ENCODE measurements around the gene MUC4.
"Not testable (repeated sequence)": the region's sequence is repeated elsewhere in the genome, so short reads cannot be mapped to it uniquely, and the experiment has no call there.

Gene MUC4

GRCh38 chr3:195836476-195837135, 24.9 kb upstream of the MUC4 start:
- no peak for FAIRE-seq

- no peak for FAIRE-seq
Measured at GRCh38 chr3:195835791-195836190, 24.1 kb upstream of the MUC4 start.

- no peak for FAIRE-seq
Measured at GRCh38 chr3:195834675-195835583, 23.2 kb upstream of the MUC4 start.

GRCh38 chr3:195829897-195830254, 18.1 kb upstream of the MUC4 start:
- FAIRE-seq = no peak

GRCh38 chr3:195828762-195829161, 17.0 kb upstream of the MUC4 start:
- no peak for FAIRE-seq

GRCh38 chr3:195825857-195826804, 14.4 kb upstream of the MUC4 start:
- no peak for FAIRE-seq

- no peak for FAIRE-seq
Measured at GRCh38 chr3:195825191-195825588, 13.5 kb upstream of the MUC4 start.

- not testable (repeated sequence) for FAIRE-seq
Measured at GRCh38 chr3:195824425-195825190, 12.9 kb upstream of the MUC4 start.

- FAIRE-seq = no peak
Measured at GRCh38 chr3:195823999-195824398, 12.3 kb upstream of the MUC4 start.

- no peak for FAIRE-seq
Measured at GRCh38 chr3:195823280-195823679, 11.6 kb upstream of the MUC4 start.

GRCh38 chr3:195822131-195822696, 10.5 kb upstream of the MUC4 start:
- FAIRE-seq = no peak

GRCh38 chr3:195821403-195822130, 9.8 kb upstream of the MUC4 start:
- no peak for FAIRE-seq

- FAIRE-seq = no peak
Measured at GRCh38 chr3:195820901-195821300, 9.2 kb upstream of the MUC4 start.

- FAIRE-seq = no peak
Measured at GRCh38 chr3:195820186-195820585, 8.5 kb upstream of the MUC4 start.

- no peak for FAIRE-seq
Measured at GRCh38 chr3:195818301-195818700, 6.6 kb upstream of the MUC4 start.

- FAIRE-seq = no peak
Measured at GRCh38 chr3:195817578-195818135, 5.9 kb upstream of the MUC4 start.

GRCh38 chr3:195816276-195816913, 4.7 kb upstream of the MUC4 start:
- FAIRE-seq = not testable (repeated sequence)

- no peak for FAIRE-seq
Measured at GRCh38 chr3:195815169-195815771, 3.5 kb upstream of the MUC4 start.

- no peak for FAIRE-seq
Measured at GRCh38 chr3:195813916-195814640, 2.3 kb upstream of the MUC4 start.

Measured in colon (tissue), 2 donors.